ENCODE measurements around the gene BAZ2B.

DNA sequence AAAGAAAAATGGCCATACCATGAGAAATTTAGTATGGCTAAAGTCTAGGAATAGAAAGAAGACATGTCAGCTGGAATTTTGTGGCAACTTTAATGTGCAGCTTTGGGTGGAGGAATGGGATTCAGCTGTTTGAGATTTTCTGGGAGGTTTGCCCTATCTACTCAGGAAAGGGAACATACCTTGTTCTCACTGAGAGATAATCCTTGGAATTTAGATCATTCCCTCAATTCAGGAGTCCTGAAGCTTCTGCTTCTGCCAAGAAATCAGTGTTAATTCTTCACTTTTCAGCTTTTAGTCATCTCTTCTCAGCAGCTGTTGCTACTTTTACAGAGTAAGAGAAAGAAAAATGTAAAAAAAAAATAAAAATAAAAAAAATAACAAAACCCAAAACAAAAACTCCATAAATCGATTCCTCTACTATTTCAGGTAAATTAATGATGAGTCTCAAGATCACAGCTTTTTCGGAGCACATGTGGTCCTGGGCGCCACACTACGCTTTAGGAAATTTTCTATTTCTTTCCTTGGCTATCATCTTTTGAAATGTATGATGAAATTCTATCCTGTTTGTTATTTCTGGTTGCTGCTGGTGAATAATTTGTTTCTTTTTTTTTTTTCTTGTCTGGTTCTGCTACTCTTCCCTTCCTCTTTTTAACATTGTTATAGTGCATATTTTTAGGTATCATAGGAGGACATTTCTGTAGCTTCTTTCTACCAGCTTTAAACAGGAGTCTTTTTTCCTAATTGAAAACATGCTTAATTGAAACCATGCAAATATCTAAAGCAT is 18.9 kb upstream of the BAZ2B start:
- TF ChIP-seq, protein P1, sequence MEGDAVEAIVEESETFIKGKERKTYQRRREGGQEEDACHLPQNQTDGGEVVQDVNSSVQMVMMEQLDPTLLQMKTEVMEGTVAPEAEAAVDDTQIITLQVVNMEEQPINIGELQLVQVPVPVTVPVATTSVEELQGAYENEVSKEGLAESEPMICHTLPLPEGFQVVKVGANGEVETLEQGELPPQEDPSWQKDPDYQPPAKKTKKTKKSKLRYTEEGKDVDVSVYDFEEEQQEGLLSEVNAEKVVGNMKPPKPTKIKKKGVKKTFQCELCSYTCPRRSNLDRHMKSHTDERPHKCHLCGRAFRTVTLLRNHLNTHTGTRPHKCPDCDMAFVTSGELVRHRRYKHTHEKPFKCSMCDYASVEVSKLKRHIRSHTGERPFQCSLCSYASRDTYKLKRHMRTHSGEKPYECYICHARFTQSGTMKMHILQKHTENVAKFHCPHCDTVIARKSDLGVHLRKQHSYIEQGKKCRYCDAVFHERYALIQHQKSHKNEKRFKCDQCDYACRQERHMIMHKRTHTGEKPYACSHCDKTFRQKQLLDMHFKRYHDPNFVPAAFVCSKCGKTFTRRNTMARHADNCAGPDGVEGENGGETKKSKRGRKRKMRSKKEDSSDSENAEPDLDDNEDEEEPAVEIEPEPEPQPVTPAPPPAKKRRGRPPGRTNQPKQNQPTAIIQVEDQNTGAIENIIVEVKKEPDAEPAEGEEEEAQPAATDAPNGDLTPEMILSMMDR (IDR thresholded peaks at IDR 0.05; ENCODE audit: low read length) = no peak
- TF ChIP-seq EZH2 (IDR thresholded peaks at IDR 0.05; ENCODE audit: borderline replicate concordance, low read length) = no peak
